Measurements from ENCODE around the gene EIF6.

DNA sequence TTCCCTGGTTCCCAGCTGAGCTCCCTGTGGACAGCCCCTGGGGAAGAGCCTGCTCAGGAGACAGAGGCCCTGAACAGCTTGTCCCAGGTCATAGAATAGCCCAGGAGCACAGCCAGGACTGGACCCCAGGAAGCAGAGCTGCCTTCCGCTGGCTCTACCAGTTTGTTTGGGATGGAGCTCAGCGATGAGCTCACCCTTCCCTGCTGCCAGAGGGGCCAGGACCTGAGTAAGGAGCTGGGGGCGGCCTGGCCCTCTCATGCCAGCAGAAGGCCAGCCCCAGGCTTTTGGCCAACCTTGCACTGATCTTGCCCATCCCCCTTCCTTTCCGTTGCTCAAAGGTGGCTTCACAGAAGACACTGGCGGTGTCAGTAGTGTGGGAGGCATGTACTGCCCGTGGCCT lies 24.1 kb downstream of the EIF6 start:
- no peak for TF ChIP-seq EZH2 (IDR thresholded peaks at IDR 0.05; ENCODE audit: borderline replicate concordance, low read depth, low read length, poor library complexity, severe bottlenecking)
- no peak for TF ChIP-seq CTCF (conservative IDR thresholded peaks at IDR 0.05; ENCODE audit: low read depth, low read length)
